ENCODE data around the gene GPBP1L1. TPM values are rescaled to one million over a fixed set of nuclear protein-coding genes. Genes with fewer than 3 reads are reported as not detected.

Gene GPBP1L1
- total RNA-seq, 1 experiment from 2014 or later = 110 TPM

DNA sequence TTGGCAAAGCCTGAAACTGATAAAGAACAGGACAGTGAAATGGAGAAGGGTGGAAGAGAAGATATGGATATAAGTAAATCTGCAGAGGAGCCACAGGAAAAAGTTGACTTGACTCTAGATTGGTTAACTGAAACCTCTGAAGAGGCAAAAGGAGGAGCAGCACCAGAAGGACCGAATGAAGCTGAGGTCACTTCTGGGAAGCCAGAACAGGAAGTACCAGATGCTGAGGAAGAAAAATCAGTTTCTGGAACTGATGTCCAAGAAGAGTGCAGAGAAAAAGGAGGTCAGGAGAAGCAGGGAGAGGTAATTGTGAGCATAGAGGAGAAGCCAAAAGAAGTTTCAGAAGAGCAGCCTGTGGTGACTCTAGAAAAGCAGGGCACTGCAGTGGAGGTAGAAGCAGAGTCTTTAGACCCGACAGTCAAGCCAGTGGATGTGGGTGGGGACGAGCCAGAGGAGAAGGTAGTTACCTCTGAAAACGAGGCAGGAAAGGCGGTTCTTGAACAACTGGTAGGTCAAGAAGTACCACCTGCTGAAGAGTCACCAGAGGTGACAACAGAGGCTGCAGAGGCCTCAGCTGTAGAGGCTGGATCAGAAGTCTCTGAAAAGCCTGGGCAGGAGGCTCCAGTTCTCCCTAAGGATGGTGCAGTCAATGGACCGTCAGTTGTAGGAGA, 78.8 kb downstream of the GPBP1L1 start:
- intact Hi-C loops (cut with micrococcal nuclease) = no loop called here

More for the DNA sequence above, 78.8 kb downstream of the GPBP1L1 start:
- ChIA-PET RAD21 (ENCODE audit: low non-redundant PET in 1 of 2, low total read pairs in 2 of 2, uncharacterized antibody in 2 of 2, unreplicated experiment in 2 of 2) (no interaction called here), POLR2A (interaction anchor here (1.1 kb wide), 1 partner anchor 24 kb away, joined by 3 read pairs; no protein-coding TSS in a partner anchor), CTCF (no interaction called here)
- Histone ChIP-seq H3K27me3 (ENCODE audit: insufficient read depth, low read length) (no peaks in the 10 kb centered on the region), H3K9ac (ENCODE audit: low read length) (no peak overlapping the region), H3K79me2 (ENCODE audit: insufficient read depth, low read length) (peaks cover 89% of the 10 kb centered on the region), H3K4me1 (ENCODE audit: control insufficient read depth in 1 of 2, insufficient read depth in 2 of 2, low read length in 2 of 2) (no peaks in the 10 kb centered on the region), H3K4me2 (ENCODE audit: low read length) (no peak overlapping the region), H3K36me3 (ENCODE audit: control insufficient read depth in 1 of 2, insufficient read depth in 2 of 2, low read length in 2 of 2) (peaks cover 36 to 56% of the 10 kb centered on the region in 2 experiments), H3K27ac (ENCODE audit: low read depth, low read length) (no peak overlapping the region), H4K20me1 (ENCODE audit: insufficient read depth) (peaks cover 18% of the 10 kb centered on the region; the same call in 1 of the 2 replicates), H3K9me2 (ENCODE audit: insufficient read depth) (no peaks in the 10 kb centered on the region), H2AFZ (ENCODE audit: low read depth, low read length, poor library complexity, severe bottlenecking) (no peak overlapping the region), H3K9me3 (ENCODE audit: control insufficient read depth in 1 of 2, insufficient read depth in 1 of 2, low read depth in 1 of 2, low read length in 2 of 2) (no peaks in the 10 kb centered on the region), H3K4me3 (replicated peaks in 1 of 2; ENCODE audit: low read depth in 1 of 2, low read length in 2 of 2) (no peak overlapping the region)
- no peak for TF ChIP-seq SP1 (IDR thresholded peaks at IDR 0.05; ENCODE audit: low read depth)
- no peak for TF ChIP-seq ELF1 (IDR thresholded peaks at IDR 0.05; ENCODE audit: borderline replicate concordance, low read depth)
- TF ChIP-seq, protein P1, sequence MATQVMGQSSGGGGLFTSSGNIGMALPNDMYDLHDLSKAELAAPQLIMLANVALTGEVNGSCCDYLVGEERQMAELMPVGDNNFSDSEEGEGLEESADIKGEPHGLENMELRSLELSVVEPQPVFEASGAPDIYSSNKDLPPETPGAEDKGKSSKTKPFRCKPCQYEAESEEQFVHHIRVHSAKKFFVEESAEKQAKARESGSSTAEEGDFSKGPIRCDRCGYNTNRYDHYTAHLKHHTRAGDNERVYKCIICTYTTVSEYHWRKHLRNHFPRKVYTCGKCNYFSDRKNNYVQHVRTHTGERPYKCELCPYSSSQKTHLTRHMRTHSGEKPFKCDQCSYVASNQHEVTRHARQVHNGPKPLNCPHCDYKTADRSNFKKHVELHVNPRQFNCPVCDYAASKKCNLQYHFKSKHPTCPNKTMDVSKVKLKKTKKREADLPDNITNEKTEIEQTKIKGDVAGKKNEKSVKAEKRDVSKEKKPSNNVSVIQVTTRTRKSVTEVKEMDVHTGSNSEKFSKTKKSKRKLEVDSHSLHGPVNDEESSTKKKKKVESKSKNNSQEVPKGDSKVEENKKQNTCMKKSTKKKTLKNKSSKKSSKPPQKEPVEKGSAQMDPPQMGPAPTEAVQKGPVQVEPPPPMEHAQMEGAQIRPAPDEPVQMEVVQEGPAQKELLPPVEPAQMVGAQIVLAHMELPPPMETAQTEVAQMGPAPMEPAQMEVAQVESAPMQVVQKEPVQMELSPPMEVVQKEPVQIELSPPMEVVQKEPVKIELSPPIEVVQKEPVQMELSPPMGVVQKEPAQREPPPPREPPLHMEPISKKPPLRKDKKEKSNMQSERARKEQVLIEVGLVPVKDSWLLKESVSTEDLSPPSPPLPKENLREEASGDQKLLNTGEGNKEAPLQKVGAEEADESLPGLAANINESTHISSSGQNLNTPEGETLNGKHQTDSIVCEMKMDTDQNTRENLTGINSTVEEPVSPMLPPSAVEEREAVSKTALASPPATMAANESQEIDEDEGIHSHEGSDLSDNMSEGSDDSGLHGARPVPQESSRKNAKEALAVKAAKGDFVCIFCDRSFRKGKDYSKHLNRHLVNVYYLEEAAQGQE (IDR thresholded peaks at IDR 0.05; ENCODE audit: low read depth) = no peak
- TF ChIP-seq, protein P2, sequence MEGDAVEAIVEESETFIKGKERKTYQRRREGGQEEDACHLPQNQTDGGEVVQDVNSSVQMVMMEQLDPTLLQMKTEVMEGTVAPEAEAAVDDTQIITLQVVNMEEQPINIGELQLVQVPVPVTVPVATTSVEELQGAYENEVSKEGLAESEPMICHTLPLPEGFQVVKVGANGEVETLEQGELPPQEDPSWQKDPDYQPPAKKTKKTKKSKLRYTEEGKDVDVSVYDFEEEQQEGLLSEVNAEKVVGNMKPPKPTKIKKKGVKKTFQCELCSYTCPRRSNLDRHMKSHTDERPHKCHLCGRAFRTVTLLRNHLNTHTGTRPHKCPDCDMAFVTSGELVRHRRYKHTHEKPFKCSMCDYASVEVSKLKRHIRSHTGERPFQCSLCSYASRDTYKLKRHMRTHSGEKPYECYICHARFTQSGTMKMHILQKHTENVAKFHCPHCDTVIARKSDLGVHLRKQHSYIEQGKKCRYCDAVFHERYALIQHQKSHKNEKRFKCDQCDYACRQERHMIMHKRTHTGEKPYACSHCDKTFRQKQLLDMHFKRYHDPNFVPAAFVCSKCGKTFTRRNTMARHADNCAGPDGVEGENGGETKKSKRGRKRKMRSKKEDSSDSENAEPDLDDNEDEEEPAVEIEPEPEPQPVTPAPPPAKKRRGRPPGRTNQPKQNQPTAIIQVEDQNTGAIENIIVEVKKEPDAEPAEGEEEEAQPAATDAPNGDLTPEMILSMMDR (IDR thresholded peaks at IDR 0.05 in 2 of 3, conservative IDR thresholded peaks at IDR 0.05 in 1 of 3; ENCODE audit: borderline replicate concordance in 1 of 3, insufficient read depth in 1 of 3, low read depth in 2 of 3, low read length in 2 of 3) = no peak
- TF ChIP-seq POLR2A (IDR thresholded peaks at IDR 0.05; ENCODE audit: borderline replicate concordance, extremely low read depth, insufficient read depth, insufficient read length) = no peak
- TF ChIP-seq ZFX (IDR thresholded peaks at IDR 0.05) = no peak
- no peak for TF ChIP-seq FOSL1 (IDR thresholded peaks at IDR 0.05; ENCODE audit: low read depth)
- no peak for TF ChIP-seq CBX3 (IDR thresholded peaks at IDR 0.05; ENCODE audit: low read depth)
- TF ChIP-seq, protein P3, sequence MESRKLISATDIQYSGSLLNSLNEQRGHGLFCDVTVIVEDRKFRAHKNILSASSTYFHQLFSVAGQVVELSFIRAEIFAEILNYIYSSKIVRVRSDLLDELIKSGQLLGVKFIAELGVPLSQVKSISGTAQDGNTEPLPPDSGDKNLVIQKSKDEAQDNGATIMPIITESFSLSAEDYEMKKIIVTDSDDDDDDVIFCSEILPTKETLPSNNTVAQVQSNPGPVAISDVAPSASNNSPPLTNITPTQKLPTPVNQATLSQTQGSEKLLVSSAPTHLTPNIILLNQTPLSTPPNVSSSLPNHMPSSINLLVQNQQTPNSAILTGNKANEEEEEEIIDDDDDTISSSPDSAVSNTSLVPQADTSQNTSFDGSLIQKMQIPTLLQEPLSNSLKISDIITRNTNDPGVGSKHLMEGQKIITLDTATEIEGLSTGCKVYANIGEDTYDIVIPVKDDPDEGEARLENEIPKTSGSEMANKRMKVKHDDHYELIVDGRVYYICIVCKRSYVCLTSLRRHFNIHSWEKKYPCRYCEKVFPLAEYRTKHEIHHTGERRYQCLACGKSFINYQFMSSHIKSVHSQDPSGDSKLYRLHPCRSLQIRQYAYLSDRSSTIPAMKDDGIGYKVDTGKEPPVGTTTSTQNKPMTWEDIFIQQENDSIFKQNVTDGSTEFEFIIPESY (IDR thresholded peaks at IDR 0.05; ENCODE audit: extremely low read depth, insufficient replicate concordance, low read length) = no peak
- TF ChIP-seq EGR1 (IDR thresholded peaks at IDR 0.05; ENCODE audit: low read depth) = no peak
- no peak for TF ChIP-seq SRF (IDR thresholded peaks at IDR 0.05; ENCODE audit: low read depth)
- no peak for TF ChIP-seq EZH2 (IDR thresholded peaks at IDR 0.05)
- TF ChIP-seq EZH2phosphoT487 (IDR thresholded peaks at IDR 0.05; ENCODE audit: borderline replicate concordance) = no peak
- TF ChIP-seq JUND (IDR thresholded peaks at IDR 0.05) = no peak
- TF ChIP-seq ZNF274 (IDR thresholded peaks at IDR 0.05; ENCODE audit: low read depth, low read length) = no peak
- no peak for TF ChIP-seq CEBPB (IDR thresholded peaks at IDR 0.05; ENCODE audit: low read depth)
- no peak for TF ChIP-seq YY1 (IDR thresholded peaks at IDR 0.05; ENCODE audit: extremely low read depth, insufficient replicate concordance, low read depth, low read length)
- no peak for TF ChIP-seq POLR2AphosphoS5 (IDR thresholded peaks at IDR 0.05; ENCODE audit: low read depth, low read length)
- TF ChIP-seq, protein P4, sequence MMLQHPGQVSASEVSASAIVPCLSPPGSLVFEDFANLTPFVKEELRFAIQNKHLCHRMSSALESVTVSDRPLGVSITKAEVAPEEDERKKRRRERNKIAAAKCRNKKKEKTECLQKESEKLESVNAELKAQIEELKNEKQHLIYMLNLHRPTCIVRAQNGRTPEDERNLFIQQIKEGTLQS (IDR thresholded peaks at IDR 0.05) = no peak
- ATAC-seq = no peak
- BruUV-seq (replicated peaks) = TSS peak; percentile 31
- DNase-seq (ENCODE audit: low read depth, low spot score) = no peak

Measured in HCT116 (cell line).